HL-60/S4 (cell line): ENCODE results near the gene ACP6.
"Not testable (repeated sequence)": the region's sequence is repeated elsewhere in the genome, so short reads cannot be mapped to it uniquely, and the experiment has no call there.

Experiments used
- in situ Hi-C: fragments of 300-500 bp; cut with MboI; formaldehyde crosslinking; loops from 2 replicates; pipeline ENCODE4 v1.14.3; 2022; ENCODE audit warnings: low sequenced_read_pairs

ACP6 gene

DNA sequence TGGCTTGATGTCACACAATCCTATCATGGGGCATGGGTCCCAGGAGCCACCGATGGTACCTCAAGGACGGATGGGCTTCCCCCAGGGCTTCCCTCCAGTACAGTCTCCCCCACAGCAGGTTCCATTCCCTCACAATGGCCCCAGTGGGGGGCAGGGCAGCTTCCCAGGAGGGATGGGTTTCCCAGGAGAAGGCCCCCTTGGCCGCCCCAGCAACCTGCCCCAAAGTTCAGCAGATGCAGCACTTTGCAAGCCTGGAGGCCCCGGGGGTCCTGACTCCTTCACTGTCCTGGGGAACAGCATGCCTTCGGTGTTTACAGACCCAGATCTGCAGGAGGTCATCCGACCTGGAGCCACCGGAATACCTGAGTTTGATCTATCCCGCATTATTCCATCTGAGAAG lies 46.3 kb downstream of the ACP6 start:
- in situ Hi-C loops, result no loop called here

DNA sequence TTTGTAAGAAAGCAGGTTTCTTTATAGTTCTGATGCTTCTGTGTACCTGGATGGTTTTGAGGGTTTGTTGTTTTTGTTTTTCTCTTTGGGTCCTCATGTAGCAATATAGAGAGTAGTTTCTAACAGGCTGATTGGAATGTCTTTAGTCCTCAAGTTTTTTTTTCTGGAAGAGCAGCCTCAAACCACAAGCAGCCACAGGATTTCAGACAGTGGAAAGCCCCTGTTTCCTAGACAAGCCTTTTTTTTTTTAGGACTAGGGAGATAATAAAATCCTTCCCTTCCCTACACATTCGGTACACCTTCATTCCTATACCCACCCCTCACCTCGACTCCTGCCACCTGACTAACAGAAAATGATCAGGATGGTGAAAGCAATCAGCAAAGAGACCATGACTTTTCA lies 47.6 kb downstream of the ACP6 start:
- in situ Hi-C loops, result no loop called here

DNA sequence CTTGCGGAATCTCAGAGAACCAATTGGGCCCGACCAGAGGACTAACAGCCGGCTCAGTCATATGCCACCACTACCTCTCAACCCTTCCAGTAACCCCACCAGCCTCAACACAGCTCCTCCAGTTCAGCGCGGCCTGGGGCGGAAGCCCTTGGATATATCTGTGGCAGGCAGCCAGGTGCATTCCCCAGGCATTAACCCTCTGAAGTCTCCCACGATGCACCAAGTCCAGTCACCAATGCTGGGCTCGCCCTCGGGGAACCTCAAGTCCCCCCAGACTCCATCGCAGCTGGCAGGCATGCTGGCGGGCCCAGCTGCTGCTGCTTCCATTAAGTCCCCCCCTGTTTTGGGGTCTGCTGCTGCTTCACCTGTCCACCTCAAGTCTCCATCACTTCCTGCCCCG lies 49.8 kb downstream of the ACP6 start:
- in situ Hi-C loops, result no loop called here

DNA sequence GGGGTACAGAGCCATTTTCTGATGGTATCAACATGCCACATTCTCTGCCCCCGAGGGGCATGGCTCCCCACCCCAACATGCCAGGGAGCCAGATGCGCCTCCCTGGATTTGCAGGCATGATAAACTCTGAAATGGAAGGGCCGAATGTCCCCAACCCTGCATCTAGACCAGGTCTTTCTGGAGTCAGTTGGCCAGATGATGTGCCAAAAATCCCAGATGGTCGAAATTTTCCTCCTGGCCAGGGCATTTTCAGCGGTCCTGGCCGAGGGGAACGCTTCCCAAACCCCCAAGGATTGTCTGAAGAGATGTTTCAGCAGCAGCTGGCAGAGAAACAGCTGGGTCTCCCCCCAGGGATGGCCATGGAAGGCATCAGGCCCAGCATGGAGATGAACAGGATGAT lies 50.6 kb downstream of the ACP6 start:
- in situ Hi-C loops, result no loop called here

DNA sequence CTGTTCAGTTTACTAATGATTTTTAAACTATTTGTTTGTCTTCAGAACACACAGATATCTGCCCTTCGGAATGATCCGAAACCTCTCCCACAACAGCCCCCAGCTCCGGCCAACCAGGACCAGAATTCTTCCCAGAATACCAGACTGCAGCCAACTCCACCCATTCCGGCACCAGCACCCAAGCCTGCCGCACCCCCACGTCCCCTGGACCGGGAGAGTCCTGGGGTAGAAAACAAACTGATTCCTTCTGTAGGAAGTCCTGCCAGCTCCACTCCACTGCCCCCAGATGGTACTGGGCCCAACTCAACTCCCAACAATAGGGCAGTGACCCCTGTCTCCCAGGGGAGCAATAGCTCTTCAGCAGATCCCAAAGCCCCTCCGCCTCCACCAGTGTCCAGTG lies 51.6 kb downstream of the ACP6 start:
- in situ Hi-C loops, result no loop called here

DNA sequence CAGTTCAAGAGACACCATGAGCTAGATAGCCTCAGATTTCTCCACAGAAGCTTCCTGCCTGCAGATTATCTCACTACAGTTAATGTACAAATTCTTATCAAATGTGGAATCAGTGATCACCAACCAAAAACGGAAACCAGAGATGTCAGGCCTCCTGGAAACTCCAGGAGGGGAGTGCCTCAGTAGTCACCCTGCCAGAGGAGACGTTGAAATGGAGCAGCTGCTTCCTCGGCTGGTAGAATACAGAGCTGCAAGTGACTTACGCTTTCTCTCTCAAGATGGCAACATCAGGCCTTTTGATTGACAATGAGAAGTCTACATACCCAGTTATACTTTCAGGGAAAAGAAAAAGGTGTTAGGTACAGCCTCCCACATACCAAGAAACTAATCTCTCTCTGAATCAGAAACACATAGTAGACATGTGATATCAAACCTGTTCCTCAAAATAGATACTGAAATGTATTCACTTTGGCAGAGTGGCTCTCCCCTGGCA lies 52.2 kb downstream of the ACP6 start:
- in situ Hi-C loops, result no loop called here

DNA sequence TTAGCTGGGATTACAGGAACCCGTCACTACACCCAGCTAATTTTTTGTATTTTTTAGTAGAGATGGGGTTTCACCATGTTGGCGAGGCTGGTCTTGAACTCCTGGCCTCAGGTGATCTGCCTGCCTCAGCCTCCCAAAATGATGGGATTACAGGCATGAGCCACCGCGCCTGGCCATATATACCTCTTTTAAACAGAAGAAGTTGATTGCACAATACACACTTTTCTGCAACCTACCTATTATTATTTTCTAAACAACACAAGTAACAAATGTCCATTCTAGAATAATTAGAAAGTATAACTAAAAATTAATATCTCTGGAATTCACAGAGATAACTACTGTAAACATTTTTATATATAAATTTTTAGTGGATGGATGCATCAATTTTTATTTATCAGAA lies 55.4 kb downstream of the ACP6 start:
- in situ Hi-C loops, result not testable (repeated sequence)

DNA sequence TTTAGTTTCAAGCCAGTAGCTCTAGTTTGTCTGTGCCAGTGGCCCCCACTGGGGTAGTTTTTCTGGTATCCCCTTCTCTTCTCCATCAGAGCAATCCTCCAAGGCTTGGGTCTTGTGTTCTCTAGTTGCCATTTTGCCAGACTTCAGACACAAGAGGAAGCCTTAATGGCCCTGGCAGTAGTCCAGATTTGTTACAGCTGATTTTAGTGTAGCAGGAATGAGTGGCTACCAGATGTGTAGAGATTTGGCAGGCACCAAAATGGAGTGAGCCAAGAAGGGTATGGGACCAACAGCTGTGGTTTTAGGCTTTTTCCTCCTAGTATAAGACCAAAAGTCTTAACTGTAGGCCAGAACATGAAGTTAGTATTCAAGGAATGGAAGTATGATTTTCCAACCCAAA lies 56.8 kb downstream of the ACP6 start:
- in situ Hi-C loops, result no loop called here

DNA sequence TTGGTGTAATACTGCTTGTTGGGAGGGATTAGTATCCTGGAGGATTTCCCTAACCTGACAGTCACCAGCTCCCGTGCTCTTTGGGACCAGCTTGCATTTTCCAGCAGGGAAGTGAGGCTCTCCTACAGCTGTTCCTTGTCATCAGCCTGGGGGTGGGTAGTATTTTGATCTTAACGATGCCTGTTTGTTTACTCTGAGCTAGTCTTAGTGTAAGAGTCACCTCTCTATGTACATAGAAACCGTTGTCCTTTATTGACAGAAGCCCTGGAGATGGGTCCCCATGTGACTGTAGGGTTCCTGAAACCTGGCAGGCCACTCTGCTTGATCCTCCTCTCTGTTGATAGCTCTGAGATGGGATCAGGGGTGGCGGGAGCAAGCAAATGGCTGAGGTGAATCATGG lies 58.0 kb downstream of the ACP6 start:
- in situ Hi-C loops, result no loop called here

DNA sequence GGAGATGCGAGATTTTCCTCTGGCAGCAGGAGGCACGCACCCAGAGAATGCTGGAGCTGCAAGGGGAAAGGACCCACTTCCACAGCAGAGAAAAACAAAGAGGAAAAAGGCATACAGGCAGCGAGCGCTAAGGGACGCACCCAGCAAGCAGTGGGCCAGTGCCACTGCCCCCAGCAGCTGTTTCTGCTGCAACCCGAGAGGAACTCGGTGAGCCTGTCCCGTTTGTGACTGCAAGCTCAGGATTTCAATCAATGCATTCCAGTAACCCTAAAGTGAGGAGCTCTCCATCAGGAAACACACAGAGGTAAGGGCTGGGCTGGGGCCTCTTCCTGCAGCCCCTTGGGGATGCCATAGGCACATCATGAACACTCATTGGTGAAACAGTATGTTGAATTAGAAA lies 58.7 kb downstream of the ACP6 start:
- in situ Hi-C loops, result no loop called here

DNA sequence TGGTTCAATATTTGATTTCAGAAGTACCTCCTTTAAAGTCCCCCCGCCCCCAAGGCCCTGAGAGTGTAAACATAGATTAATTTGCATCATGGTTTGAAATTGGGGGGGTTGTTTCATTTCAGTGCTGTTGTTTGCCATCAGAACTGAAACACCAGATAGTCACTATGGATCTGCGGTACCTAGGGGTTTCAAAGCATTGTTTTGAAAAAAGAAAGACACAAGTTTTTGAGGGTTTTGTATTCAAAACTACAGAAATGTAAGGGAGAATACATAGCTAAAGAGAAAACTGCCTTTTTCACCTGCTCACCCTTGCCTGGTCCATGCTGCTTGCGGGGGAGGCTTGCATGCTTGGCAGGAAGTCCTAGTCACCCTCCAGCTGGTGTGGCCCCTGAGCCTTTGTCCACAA lies 59.3 kb downstream of the ACP6 start:
- in situ Hi-C loops, result no loop called here

DNA sequence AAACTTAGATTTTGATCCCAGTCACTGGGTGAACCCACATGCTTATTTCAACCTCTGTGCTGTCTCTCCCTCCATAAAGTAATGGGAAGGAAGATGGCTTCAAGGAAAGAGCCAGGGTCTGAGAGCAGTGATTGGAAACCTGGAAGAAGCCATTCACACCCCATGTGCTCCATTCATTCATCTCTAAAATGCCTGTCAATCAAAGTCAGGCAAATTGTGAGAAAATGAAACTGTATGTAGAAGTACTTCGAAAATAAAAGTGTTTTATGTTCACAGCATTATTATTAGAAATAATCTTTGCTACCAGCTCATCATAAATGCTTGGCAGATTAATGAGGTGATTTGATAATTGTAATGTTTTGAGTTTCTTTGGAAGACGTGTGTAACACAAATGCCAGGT lies 61.0 kb downstream of the ACP6 start:
- in situ Hi-C loops, result no loop called here

DNA sequence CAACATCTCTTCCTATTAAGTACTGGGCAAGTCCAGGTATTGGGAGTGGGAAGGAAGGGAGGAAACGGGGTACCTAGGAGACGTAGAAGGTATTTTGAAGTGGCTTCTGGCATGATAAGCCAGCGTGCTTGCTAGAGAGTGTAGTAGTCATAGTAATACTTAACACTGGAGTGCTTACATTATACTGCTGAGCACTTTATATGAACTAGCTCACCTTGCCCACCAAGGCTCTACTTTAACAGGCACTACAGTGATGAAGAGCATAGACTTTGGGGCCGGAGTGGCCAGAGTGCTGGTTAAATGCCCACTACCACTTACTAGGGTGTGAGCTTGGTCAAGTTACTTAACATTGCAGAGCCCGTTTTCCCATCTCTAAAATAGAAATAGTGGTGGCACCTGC lies 61.7 kb downstream of the ACP6 start:
- in situ Hi-C loops, result no loop called here

DNA sequence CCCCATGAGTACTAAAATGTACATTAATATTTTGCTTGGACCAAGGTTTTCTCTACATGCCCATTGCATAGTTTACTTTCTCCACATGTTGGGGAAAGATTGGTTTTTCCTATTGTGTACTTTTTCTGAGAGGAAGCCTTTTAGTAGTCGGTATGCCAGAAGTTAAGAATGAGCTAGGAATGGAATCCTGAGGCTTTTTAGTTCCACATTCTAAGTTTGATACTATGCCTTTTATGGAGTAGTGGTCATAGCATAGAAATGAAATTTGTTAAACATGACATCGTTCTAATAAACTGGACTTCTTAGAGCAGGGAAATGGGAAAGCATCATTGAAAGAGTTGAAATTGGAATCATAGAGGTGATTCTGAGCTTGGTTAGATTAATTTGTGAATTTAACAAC lies 64.7 kb downstream of the ACP6 start:
- in situ Hi-C loops, result no loop called here

DNA sequence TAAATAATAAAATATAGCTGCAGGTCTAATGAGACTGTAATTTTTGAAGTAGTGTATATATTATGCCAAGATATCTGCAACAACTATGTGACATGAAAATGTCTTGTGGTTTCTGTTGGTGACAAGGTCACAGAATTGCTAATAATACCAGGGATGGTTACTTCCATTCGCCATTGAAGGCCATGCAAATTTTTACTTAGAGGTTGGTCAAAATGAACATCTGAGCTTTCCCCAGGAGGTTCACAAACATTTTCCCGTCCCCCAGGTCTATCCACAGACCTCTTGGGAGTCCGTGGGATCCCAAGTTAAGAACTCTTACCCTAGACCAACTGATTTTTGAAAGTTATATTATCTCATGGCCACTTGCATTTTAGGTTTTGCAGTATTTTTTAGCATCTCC lies 66.3 kb downstream of the ACP6 start:
- in situ Hi-C loops, result no loop called here

DNA sequence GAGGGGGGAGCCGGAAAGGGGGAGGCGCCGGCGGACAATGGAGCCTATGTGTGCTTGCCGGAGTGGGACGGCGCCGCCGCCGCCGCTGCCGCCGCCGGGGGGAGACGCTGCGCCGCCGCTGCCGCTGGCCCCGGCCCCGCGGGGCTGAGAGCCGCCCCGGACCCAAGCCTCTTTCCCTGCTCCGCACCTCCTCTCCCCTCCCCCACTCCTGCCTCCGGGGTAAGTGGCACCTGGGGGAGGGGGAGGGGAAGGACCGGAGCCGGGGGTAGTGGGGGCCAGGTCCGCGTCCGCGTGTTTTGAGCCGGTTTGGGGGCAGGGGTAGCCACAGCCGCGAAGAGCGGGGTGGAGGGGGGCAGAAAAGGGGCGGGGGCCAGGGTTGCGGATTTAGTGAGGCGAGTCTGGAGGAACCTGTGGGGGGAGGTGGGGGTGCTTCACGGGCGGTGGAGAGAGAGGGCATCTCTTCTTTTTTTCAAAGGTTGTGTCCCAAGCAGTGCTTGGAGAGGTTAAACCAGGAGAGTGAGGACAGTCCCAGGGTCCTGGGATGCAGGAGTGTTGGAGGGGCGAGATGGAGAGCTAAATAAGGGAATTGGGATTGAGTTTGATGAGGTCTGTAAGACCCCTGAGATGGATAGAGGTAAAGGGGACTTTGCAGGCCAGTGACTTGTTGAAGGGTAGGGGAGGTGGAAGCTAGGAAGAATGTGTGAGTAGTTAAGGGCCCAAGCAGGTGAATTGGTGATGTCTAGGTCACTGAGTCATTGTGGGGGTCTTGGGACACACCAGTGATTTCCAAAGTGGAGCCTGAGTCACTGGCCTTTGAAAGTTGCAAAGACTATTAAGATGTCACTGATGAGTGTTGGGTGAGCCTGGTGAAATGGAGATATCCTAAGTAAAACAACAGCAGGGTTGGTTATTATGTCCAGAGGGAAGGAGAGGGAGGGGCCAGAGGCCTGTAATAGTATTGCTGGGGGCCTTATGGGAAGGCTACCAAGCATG lies 69.9 kb downstream of the ACP6 start:
- in situ Hi-C loops, result no loop called here

DNA sequence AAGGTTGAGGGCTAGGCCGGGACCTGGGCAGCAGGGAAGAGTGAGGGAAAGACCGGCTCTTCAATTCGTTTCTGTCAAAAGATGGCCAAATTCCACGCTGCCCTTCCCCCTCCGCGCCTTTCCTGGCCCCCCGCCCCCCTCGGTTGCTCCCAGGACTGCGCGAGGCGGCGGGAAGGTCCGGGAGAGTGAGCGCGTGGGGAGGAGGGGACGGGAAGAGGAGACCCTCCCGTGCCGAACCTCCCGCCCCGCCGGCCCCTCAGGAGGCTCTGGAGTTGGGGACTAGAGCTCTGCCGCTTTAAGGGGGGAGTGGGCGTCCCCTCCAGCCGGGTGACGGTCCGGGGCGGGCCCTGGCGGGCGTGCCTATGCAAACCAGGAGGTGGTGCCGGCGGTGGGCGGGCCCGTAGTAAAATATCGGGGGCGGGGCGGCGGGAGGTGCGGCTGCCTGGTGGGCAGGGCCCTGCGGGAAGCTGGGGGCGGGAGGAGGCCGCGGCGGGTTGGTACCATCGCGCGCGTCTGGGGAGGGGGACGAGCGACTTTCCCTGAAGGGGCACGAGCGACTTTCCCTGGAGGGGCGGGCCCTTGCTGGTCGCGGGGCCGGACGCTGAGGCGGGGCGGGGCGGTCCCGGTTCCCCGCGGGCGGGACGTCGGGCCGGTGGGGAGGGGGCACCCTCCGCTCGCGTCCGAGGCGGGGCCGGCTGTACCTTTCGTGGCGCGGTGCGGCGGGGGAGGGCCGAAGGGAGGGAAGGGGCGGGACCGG lies 70.8 kb downstream of the ACP6 start:
- in situ Hi-C loops, result no loop called here

DNA sequence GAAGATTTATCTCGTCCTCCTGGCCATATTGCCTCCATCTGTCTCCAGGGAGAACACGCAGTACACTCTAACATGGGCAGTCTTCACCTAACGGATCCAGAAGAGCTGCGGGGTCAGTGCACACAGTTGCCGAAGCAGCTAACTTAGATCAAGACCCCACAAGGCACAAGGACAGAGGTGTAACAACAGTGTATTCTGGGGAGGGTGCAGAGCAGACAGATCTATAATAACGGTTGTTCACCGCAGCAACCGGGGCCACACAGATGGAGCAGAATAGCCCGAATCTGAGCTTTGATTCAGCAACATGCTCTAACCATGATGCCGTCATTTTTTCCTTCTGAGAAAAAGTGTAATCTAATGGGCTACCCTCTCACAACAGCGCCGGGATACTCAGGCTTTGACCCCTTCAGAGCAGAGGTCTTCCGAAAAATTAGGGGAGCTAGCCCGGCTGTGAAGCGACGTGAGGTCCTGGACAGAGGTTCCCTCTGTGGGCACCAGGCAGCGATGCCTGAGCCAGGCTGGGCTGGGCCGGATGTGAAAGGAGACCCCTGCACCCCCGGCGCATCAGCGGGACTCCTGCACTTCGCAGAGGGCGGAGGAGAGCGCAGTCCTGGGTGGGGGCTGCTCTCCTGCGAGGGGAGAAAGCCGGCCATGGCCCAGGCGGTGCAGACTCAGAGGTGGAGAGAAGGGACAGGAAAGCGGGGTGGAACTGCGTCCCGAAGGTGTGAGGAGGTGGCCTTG lies 71.5 kb downstream of the ACP6 start:
- in situ Hi-C loops, result no loop called here

DNA sequence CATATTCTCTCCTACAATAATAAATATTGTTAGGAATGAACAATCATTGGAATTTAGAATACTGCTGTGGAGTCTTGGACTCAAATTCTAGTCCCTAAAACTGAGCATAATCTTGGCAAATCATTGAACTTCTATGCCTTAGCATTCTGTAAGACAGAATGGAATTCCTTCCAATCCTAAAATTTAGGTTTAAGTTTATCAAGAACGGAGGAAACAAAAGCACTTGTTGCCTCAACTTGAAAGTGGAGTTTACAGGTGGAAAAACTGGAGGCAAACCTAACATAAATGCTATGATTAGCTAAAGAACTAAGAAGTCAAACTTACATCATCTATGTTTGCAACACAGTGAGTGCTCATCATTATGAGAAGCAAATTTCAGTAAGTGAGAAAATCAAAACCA lies 73.3 kb downstream of the ACP6 start:
- in situ Hi-C loops, result no loop called here
